NCI-H2171 (cell line): Measurements from ENCODE around the gene TMEM120A.

Experiments used
- DNase-seq: peaks from one replicate; lab custom pipeline; 2025; lab: John Stamatoyannopoulos, UW

TMEM120A gene

GRCh38 chr7:75980430-75981202 is 13.8 kb downstream of the TMEM120A start:
- no peak for DNase-seq

GRCh38 chr7:75979759-75980429 is 14.5 kb downstream of the TMEM120A start:
- DNase-seq = no peak

GRCh38 chr7:75977743-75978142 is 16.7 kb downstream of the TMEM120A start:
- peak; percentile 43 for DNase-seq

GRCh38 chr7:75971961-75972763 is 22.2 kb downstream of the TMEM120A start:
- DNase-seq = no peak

- no peak for DNase-seq
Measured at GRCh38 chr7:75971309-75971960, 23.0 kb downstream of the TMEM120A start.

- no peak for DNase-seq
Measured at GRCh38 chr7:75969704-75970498, 24.5 kb downstream of the TMEM120A start.

- no peak for DNase-seq
Measured at GRCh38 chr7:75969182-75969581, 25.2 kb downstream of the TMEM120A start.

- no peak for DNase-seq
Measured at GRCh38 chr7:75968561-75969001, 25.8 kb downstream of the TMEM120A start.

GRCh38 chr7:75968012-75968411 is 26.4 kb downstream of the TMEM120A start:
- DNase-seq = no peak

GRCh38 chr7:75967487-75967997 is 26.9 kb downstream of the TMEM120A start:
- DNase-seq = no peak

- DNase-seq = no peak
Measured at GRCh38 chr7:75967055-75967454, 27.3 kb downstream of the TMEM120A start.

- no peak for DNase-seq
Measured at GRCh38 chr7:75966190-75966961, 28.0 kb downstream of the TMEM120A start.

- DNase-seq = no peak
Measured at GRCh38 chr7:75965617-75966016, 28.8 kb downstream of the TMEM120A start.

GRCh38 chr7:75963381-75963995 is 30.9 kb downstream of the TMEM120A start:
- no peak for DNase-seq

- no peak for DNase-seq
Measured at GRCh38 chr7:75962607-75963380, 31.6 kb downstream of the TMEM120A start.

GRCh38 chr7:75961218-75961617 is 33.2 kb downstream of the TMEM120A start:
- no peak for DNase-seq

GRCh38 chr7:75960372-75960771 is 34.0 kb downstream of the TMEM120A start:
- no peak for DNase-seq

- no peak for DNase-seq
Measured at GRCh38 chr7:75958802-75959543, 35.4 kb downstream of the TMEM120A start.
